HG03039 (cell line): ENCODE data around the gene TPBGL.

Source experiments
- ATAC-seq: cut with Tn5 transposase; IDR thresholded peaks from one replicate; pipeline ENCODE4 v1.9.1; 2021; ENCODE audit warnings: mild to moderate bottlenecking, moderate library complexity; ENCODE audit not compliant: unreplicated experiment

Gene TPBGL

GRCh38 chr11:75240311-75241035 lies at the start of gene TPBGL:
TPBGL (plus strand) TSS chr11:75240774; CDS start chr11:75241050, 276 bp downstream.
- no peak for ATAC-seq

GRCh38 chr11:75191330-75191717 lies 49.2 kb upstream of the TPBGL start:
- ATAC-seq = no peak

GRCh38 chr11:75193271-75193670 lies 47.3 kb upstream of the TPBGL start:
- ATAC-seq = no peak

GRCh38 chr11:75193711-75194110 lies 46.9 kb upstream of the TPBGL start:
- ATAC-seq = no peak

DNA sequence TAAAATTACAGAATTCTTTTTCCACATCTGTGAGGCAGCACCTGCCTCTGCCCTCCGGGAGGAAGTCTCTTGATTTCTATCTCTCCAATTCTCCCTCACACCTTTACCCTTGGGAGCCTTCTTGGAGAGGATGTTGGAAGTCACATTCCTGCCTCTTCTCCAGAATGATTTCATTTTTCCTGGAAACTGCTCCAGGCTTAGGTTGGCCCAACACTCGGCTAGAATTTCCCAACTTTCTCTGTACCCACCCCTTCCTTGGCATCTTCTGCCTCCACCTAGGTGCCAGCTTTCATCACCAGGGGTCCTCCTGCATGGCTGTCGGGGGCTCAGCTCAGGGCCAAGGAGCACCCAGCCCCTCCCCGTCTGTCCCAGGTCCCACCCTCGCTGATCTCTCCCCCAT lies 46.4 kb upstream of the TPBGL start:
- no peak for ATAC-seq

DNA sequence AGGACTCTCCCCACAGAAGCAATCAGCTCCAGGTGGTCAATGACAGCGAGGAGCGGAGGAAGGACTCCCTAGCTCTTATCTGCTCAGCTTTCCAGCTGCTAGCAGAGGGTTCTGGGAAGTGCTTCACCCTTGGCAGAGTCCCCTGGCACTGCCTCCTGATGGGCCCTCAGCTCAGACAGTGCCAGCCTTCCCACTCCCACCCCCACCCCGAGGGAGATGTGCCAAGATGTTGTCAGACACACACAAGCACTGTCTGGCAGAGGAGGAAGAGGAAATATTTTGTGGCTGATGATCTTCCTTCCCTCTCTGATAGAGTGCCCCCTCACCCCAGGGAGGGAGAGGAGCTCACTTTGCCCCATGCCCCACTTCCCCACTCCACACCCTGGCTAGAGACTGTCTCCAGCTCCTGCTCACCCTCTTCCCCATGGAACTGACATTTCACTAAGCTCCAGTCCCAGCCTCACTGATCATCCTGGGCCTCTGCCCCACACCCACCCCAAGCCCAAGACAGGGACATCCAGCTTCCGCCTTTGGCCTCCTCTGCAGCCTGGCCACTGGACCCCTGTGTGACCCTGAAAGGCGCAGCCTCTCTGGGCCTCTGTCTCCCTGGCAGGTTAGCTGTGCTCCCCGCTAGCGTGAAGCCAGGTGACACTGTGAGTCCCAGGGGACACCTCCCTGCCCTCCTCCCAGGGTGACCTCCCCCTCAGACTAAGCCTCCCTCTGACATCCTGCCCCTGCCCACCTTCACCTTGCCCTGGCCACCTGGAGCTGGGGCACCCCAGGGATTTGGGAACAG lies 45.2 kb upstream of the TPBGL start:
- ATAC-seq = no peak

DNA sequence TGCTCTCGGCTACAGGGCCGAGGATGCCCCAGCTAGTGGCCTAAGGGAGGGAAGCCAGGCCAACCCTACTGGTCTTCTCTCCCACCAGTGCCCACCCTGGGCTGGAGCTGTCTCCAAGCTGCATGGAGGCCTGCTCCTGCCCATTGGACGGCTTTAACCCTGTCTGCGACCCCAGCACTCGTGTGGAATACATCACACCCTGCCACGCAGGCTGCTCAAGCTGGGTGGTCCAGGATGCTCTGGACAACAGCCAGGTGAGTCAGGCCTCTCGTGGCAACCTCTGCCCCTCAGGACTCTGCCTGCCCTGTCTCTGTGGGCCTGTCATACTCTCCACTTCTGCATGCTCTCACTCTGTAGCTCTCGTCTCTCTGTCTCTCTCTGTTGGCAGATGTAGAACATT lies 44.1 kb upstream of the TPBGL start:
- ATAC-seq = no peak

DNA sequence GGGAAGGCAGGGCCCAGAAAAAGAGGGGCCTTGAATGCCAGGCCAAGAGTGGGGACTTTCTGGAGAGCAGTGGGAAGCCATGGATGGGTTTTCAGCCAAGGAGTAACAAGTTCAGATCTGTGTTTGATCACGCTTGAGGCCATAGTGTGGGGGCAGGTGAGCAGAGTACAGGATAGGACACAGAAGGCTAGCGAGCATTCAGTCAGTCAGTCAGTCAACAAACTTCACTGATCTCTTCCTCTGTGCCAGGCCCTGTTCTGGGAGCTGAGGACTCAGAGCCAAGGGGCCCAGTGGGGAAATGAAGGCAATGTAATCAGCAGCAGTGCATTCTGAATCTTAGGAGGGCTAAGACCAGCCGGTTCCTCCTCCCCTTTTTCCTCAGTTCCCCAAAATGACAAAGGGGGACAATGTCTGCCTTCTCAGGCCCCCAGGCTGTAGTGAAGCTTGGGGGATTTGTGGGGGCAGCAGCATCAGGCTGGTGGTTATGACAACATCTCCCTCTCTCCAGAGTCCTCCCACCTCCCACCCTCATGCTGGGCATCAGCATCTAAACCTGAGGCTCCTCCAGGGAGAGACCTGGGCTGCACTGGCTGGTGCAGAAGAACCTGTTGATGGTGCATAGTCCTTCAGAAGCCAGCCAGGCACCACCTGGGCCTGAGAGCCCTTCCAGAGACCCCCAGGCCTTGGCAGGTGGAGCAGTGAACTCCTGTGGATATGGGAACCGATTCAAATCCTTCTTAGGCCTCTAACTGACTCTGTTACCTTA lies 42.9 kb upstream of the TPBGL start:
- ATAC-seq = no peak

GRCh38 chr11:75198278-75198973 lies 42.1 kb upstream of the TPBGL start:
- ATAC-seq = no peak

DNA sequence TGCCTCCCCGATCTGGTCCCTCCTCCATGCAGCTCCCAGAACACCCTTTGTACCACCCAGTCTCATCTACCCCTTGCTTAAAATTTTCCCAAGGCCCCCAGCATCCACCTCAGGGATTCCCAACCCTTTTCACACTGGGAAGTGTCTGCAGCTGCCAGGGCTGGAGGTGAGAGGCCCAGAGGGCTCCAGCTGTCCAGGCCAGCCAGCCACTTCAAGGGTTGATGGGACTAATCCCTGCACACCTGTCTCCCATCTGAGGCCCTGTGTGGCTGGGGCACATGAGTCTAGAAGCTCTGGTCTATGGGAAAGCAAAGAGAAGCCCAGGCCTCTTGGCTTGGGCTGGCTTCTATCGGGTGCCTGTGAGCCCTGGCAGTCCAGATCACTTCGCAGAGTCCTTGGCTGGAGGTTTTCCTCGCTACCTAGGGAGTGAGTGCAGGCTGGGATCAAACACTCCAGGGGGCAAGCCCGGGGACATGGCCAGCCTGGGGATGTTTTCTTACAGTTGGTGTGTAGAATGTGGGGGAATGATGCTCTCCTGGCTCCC lies 41.1 kb upstream of the TPBGL start:
- no peak for ATAC-seq

GRCh38 chr11:75200051-75200450 lies 40.5 kb upstream of the TPBGL start:
- no peak for ATAC-seq

DNA sequence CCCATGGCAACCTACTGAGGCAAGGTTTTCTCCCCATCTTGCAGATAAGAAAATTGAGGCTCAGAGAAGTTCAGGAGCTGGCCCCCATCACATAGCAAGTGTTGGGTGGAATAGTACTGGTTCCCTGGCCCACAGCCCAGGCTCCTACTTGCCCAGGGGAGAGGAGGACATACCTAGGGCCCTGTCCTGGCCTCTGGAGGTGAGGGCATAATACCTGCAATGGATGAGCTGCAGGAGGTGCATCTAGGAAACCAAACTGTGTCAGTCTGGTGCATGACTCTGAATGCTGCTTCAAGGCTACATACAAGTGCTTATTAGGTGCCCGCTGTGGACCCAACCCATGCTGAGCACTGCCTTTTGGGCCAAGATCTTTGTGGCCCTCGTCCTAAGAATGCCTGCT lies 40.0 kb upstream of the TPBGL start:
- ATAC-seq = no peak

DNA sequence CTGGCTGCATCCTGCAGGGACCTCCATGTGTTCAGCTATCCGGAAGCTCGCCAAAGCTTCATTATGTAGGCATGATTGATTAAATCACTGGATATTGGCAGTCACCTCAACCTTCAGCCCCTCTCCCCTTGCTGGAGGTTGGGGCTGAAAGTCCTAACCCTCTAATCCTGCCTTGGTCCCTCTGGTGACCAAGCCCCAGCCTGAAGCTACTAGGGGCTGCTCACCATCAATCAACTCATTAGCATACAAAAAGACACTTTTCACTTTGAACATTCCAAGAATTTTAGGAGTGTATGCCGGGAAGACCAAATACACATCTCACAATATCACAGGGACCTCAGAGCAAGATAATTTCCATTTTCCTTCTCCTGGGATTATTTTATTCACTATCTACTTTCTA lies 38.8 kb upstream of the TPBGL start:
- ATAC-seq = no peak

- no peak for ATAC-seq
These were observed 38.4 kb upstream of the TPBGL start for GRCh38 chr11:75202195-75202594.

GRCh38 chr11:75203138-75203537 lies 37.4 kb upstream of the TPBGL start:
- no peak for ATAC-seq

DNA sequence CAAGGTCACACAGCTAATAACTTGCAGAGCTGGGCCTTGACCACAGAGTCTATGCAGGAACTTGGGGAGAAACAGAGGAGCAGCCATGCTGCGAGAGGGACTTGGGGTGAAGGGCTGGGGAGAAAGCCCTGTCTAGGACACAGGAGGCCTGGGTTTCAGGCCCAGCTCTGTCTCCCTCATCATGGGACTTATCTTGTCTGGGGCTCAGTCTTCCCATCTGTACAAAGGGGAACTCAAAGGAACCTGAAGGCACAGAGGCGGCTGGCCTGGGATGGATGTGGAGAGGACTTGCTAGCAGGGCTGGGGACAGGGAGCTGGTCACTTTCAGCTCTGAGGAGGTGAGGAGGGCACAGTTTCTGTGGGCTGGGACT lies 36.9 kb upstream of the TPBGL start:
- ATAC-seq = no peak

- ATAC-seq = no peak
These were observed 36.4 kb upstream of the TPBGL start for GRCh38 chr11:75204012-75204674.

DNA sequence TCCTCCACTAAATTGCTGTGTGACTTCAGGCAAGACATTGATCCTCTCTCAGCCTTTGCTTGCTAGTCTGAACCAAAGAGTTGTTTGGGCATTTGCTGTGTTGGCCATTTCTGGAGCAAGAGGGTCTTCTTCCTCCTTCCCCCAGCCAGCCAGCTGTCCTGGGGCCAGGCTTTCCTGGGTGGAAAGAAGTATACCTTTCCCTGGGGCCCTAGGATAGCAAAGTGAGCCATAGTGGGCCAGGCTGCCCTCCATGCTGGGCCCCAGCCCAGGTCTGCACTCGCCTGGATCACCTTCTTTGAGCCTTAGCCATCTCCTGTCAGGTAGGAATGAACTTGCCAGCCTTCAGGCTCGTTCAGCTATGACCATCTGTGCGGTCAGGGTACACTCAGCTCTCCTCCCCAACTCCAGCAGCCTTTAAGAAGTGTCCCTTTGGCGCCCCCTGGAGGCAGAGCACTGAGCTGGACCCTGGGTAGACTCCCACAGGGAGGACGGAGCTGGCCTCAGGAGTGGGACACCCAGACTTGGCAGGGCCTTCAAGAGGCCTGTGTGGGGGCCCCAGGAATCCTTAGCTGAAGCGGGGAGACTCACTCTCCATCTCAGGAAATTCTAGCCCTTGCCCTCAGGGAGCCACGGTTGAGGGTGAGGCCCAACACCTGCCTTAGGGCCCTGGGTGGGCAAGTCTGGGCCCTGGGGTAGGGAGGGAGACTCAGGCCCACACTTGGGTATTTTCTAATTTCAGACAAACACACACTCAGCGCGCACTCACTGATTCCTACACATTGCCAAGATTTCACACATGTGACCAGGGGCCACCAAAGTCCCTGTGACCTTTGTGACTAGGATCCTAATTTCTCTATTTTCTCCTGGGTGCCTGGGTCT lies 35.6 kb upstream of the TPBGL start:
- peak; percentile 61 for ATAC-seq

- ATAC-seq = no peak
These were observed 35.0 kb upstream of the TPBGL start for GRCh38 chr11:75205564-75206020.
